HTR-8/SVneo (cell line): ENCODE measurements around the gene SLC2A13.
"Not testable (repeated sequence)": the region's sequence is repeated elsewhere in the genome, so short reads cannot be mapped to it uniquely, and the experiment has no call there.

Experiments used
- DNase-seq: peaks from one replicate; pipeline ENCODE4 v3.0.0; 2011; ENCODE audit warnings: low spot score, mixed read lengths; ENCODE audit not compliant: insufficient read length
- FAIRE-seq: peaks from 2 replicates; lab custom pipeline; 2011; peaks lifted over from hg19 to GRCh38; lab: Jason Lieb, UNC

Gene SLC2A13

GRCh38 chr12:39887856-39888255 is 218.0 kb downstream of the SLC2A13 start:
- DNase-seq (no peak), FAIRE-seq (no peak)

GRCh38 chr12:39886106-39886505 is 219.8 kb downstream of the SLC2A13 start:
- no peak for FAIRE-seq
- no peak for DNase-seq

GRCh38 chr12:39884616-39885125 is 221.2 kb downstream of the SLC2A13 start:
- FAIRE-seq (no peak), DNase-seq (no peak)

GRCh38 chr12:39883411-39883810 is 222.5 kb downstream of the SLC2A13 start:
- DNase-seq (no peak), FAIRE-seq (no peak)

- no peak for FAIRE-seq
- DNase-seq, result no peak
Measured at GRCh38 chr12:39878753-39879152, 227.1 kb downstream of the SLC2A13 start.

- DNase-seq (no peak), FAIRE-seq (no peak)
Measured at GRCh38 chr12:39875721-39876120, 230.2 kb downstream of the SLC2A13 start.

- DNase-seq (no peak), FAIRE-seq (no peak)
Measured at GRCh38 chr12:39874785-39875184, 231.1 kb downstream of the SLC2A13 start.

- FAIRE-seq, result no peak
- no peak for DNase-seq
Measured at GRCh38 chr12:39873065-39873464, 232.8 kb downstream of the SLC2A13 start.

GRCh38 chr12:39872425-39872824 is 233.5 kb downstream of the SLC2A13 start:
- no peak for FAIRE-seq
- DNase-seq, result no peak

- no peak for FAIRE-seq
- no peak for DNase-seq
Measured at GRCh38 chr12:39868328-39868725, 237.6 kb downstream of the SLC2A13 start.

- FAIRE-seq (no peak), DNase-seq (no peak)
Measured at GRCh38 chr12:39867631-39868327, 238.1 kb downstream of the SLC2A13 start.

- DNase-seq (no peak), FAIRE-seq (no peak)
Measured at GRCh38 chr12:39866135-39866534, 239.7 kb downstream of the SLC2A13 start.

GRCh38 chr12:39860695-39861094 is 245.2 kb downstream of the SLC2A13 start:
- FAIRE-seq (no peak), DNase-seq (no peak)

- FAIRE-seq, result no peak
- no peak for DNase-seq
Measured at GRCh38 chr12:39853003-39853402, 252.9 kb downstream of the SLC2A13 start.

- DNase-seq (no peak), FAIRE-seq (no peak)
Measured at GRCh38 chr12:39852346-39852745, 253.5 kb downstream of the SLC2A13 start.

GRCh38 chr12:39848218-39848617 is 257.7 kb downstream of the SLC2A13 start:
- not testable (repeated sequence) for FAIRE-seq, DNase-seq

GRCh38 chr12:39846971-39847650 is 258.8 kb downstream of the SLC2A13 start:
- no peak for DNase-seq
- FAIRE-seq, result no peak

- FAIRE-seq (no peak), DNase-seq (no peak)
Measured at GRCh38 chr12:39846304-39846703, 259.6 kb downstream of the SLC2A13 start.

GRCh38 chr12:39840422-39840821 is 265.5 kb downstream of the SLC2A13 start:
- DNase-seq (no peak), FAIRE-seq (no peak)

- FAIRE-seq, result no peak
- no peak for DNase-seq
Measured at GRCh38 chr12:39839072-39839471, 266.8 kb downstream of the SLC2A13 start.
